ENCODE results near the gene CHI3L1.

DNA sequence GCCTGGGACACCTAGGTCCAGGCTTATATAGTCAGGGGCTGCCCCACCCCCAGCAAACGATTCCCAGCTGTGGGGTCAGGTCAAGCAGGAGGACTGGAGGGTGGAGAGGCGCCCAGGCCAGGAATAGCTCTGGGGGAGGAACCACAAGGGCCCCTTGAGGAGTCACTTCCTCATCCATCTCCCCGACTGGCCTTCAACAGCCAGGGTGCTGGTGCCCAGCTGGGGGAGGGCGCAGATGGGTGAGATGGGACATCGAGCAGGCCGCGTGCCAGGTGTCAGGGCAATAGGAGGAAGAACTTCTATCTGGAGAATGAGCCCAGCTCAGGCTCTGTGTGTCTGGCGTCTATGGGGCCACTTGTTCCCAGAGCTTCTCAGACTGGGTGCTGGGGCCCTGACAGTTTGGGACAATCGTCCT, 10.7 kb downstream of the CHI3L1 start:
- TF ChIP-seq, protein P1, sequence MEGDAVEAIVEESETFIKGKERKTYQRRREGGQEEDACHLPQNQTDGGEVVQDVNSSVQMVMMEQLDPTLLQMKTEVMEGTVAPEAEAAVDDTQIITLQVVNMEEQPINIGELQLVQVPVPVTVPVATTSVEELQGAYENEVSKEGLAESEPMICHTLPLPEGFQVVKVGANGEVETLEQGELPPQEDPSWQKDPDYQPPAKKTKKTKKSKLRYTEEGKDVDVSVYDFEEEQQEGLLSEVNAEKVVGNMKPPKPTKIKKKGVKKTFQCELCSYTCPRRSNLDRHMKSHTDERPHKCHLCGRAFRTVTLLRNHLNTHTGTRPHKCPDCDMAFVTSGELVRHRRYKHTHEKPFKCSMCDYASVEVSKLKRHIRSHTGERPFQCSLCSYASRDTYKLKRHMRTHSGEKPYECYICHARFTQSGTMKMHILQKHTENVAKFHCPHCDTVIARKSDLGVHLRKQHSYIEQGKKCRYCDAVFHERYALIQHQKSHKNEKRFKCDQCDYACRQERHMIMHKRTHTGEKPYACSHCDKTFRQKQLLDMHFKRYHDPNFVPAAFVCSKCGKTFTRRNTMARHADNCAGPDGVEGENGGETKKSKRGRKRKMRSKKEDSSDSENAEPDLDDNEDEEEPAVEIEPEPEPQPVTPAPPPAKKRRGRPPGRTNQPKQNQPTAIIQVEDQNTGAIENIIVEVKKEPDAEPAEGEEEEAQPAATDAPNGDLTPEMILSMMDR (IDR thresholded peaks at IDR 0.05), result no peak
- TF ChIP-seq POLR2A (IDR thresholded peaks at IDR 0.05), result no peak
